Endothelial cell of umbilical vein (primary cell): ENCODE results near the gene ABLIM1. TPM values are rescaled to one million over a fixed set of nuclear protein-coding genes. Genes with fewer than 3 reads are reported as not detected.

Experiments used
- BruUV-seq: library from RNA; stranded (reverse); fragments of 400-500 nt; replicated peaks from 2 replicates; lab custom pipeline; 2021; lab: Mats Ljungman, UMichigan
- CTCF ChIA-PET: fragments of 300-600, 350-600 bp; sonication (Branson Sonifier 250); formaldehyde crosslinking; loops from one replicate; lab custom pipeline; 2021; ENCODE audit warnings: antibody characterized with exemption, inconsistent platforms; lab: Charles Lee
- POLR2A ChIA-PET: fragments of 300-600, 350-600 bp; sonication (Branson Sonifier 250); formaldehyde crosslinking; loops from one replicate; lab custom pipeline; 2021; ENCODE audit warnings: antibody characterized with exemption, inconsistent platforms; lab: Charles Lee
- DNase-seq: peaks from one replicate; pipeline ENCODE4 v3.0.0-alpha.2; 2011; ENCODE audit warnings: low read depth, low spot score
- FAIRE-seq: peaks from 2 replicates; lab custom pipeline; 2011; peaks lifted over from hg19 to GRCh38; lab: Jason Lieb, UNC
- H2AFZ ChIP-seq: 2 replicates; pipeline ENCODE4 v1.6.0; 2012; ENCODE audit warnings: low read depth, low read length, control low read depth, inconsistent platforms
- H3K27ac ChIP-seq: 2 replicates; pipeline ENCODE4 v1.5.1; 2011; ENCODE audit warnings: low read depth, mild to moderate bottlenecking, control low read depth, low read length, moderate library complexity; ENCODE audit not compliant: insufficient read depth
- H3K27me3 ChIP-seq, 2 experiments: 2 replicates each; pipeline versions ENCODE4 v1.6.0 to v1.6.1; 2011; ENCODE audit warnings: low read length in 2 of 2, mixed read lengths in 1 of 2; ENCODE audit not compliant: control insufficient read depth in 2 of 2, insufficient read depth in 2 of 2
- H3K36me3 ChIP-seq, 2 experiments: 2 replicates in 1 of 2; 3 replicates in 1 of 2; pipeline ENCODE4 v1.5.1; 2011; ENCODE audit warnings: low read length in 2 of 2, mild to moderate bottlenecking in 1 of 2, moderate library complexity in 1 of 2; ENCODE audit not compliant: control insufficient read depth in 2 of 2, insufficient read depth in 2 of 2; ENCODE audit errors: extremely low read depth in 1 of 2
- H3K4me1 ChIP-seq: 3 replicates; pipeline ENCODE4 v1.5.1; 2011; ENCODE audit warnings: mild to moderate bottlenecking, low read length; ENCODE audit not compliant: control insufficient read depth, insufficient read depth; ENCODE audit errors: extremely low read depth
- H3K4me2 ChIP-seq: 2 replicates; pipeline ENCODE4 v1.6.1; 2011; ENCODE audit warnings: low read length, control low read depth, mixed read lengths; ENCODE audit not compliant: insufficient read depth
- H3K4me3 ChIP-seq, 3 experiments: fragments of 200-600 bp in 1 of 3; sonication (generic), shearing (Covaris generic) in 1 of 3; replicated peaks in 1 of 3; 2 replicates each; pipeline ENCODE4 v1.5.1; 2011 to 2016; ENCODE audit warnings: control low read depth in 3 of 3, low read length in 3 of 3, mild to moderate bottlenecking in 2 of 3, inconsistent platforms in 1 of 3, low read depth in 1 of 3, moderate library complexity in 1 of 3; ENCODE audit not compliant: insufficient read depth in 1 of 3
- H3K79me2 ChIP-seq: 2 replicates; pipeline ENCODE4 v1.6.0; 2012; ENCODE audit warnings: low read length, inconsistent platforms; ENCODE audit not compliant: control insufficient read depth, insufficient read depth
- H3K9ac ChIP-seq: replicated peaks from 2 replicates; pipeline ENCODE3; 2011; ENCODE audit warnings: low read length, control low read depth; ENCODE audit not compliant: insufficient read depth; ENCODE audit errors: extremely low read depth
- H3K9me1 ChIP-seq: replicated peaks from 3 replicates; pipeline ENCODE4 v1.6.0; 2011; ENCODE audit warnings: mild to moderate bottlenecking, low read length; ENCODE audit not compliant: control insufficient read depth, insufficient read depth; ENCODE audit errors: extremely low read depth
- H3K9me3 ChIP-seq: replicated peaks from 2 replicates; pipeline ENCODE4 v1.5.1; 2012; ENCODE audit warnings: low read length, inconsistent platforms; ENCODE audit not compliant: control insufficient read depth, insufficient read depth
- H4K20me1 ChIP-seq: replicated peaks from 2 replicates; pipeline ENCODE3; 2011; ENCODE audit warnings: mild to moderate bottlenecking, low read length; ENCODE audit not compliant: control insufficient read depth, insufficient read depth; ENCODE audit errors: extremely low read depth
- CTCF ChIP-seq, 2 donors: IDR thresholded peaks; 1 replicate in 1 of 2; 2 replicates in 1 of 2; pipeline ENCODE4 v1.5.1; 2011; ENCODE audit warnings: low read length in 2 of 2, mild to moderate bottlenecking in 2 of 2, moderate library complexity in 2 of 2, control low read depth in 1 of 2, inconsistent platforms in 1 of 2, low read depth in 1 of 2; ENCODE audit not compliant: insufficient read depth in 1 of 2; ENCODE audit errors: extremely low read depth in 1 of 2
- EZH2 ChIP-seq: IDR thresholded peaks from 2 replicates; pipeline ENCODE4 v1.6.1; 2012; ENCODE audit warnings: borderline replicate concordance, low read depth, mild to moderate bottlenecking, moderate library complexity, low read length, inconsistent platforms; ENCODE audit not compliant: severe bottlenecking
- FOS ChIP-seq: IDR thresholded peaks from 2 replicates; pipeline ENCODE4 v1.6.1; 2011; ENCODE audit warnings: mild to moderate bottlenecking, low read length, moderate library complexity, borderline replicate concordance; ENCODE audit not compliant: insufficient read depth
- GATA2 ChIP-seq: IDR thresholded peaks from 2 replicates; pipeline ENCODE4 v1.7.0; 2011; ENCODE audit warnings: low read depth, mild to moderate bottlenecking, moderate library complexity, mixed read lengths, low read length; ENCODE audit not compliant: insufficient read length, insufficient read depth
- JUN ChIP-seq: IDR thresholded peaks from 2 replicates; pipeline ENCODE4 v1.6.1; 2011; ENCODE audit warnings: borderline replicate concordance, low read depth; ENCODE audit not compliant: insufficient read length, insufficient read depth
- MAX ChIP-seq: IDR thresholded peaks from 2 replicates; pipeline ENCODE4 v1.6.1; 2011; ENCODE audit not compliant: insufficient read depth, insufficient read length
- MYC ChIP-seq: IDR thresholded peaks from one replicate; pipeline ENCODE4 v1.6.1; 2011; ENCODE audit warnings: mild to moderate bottlenecking, low read depth, low read length
- POLR2A ChIP-seq: IDR thresholded peaks from 2 replicates; pipeline ENCODE4 v1.6.1; 2012; ENCODE audit warnings: low read depth, mild to moderate bottlenecking, control low read depth, low read length
- POLR2AphosphoS5 ChIP-seq: IDR thresholded peaks from 2 replicates; pipeline ENCODE4 v1.6.1; 2012; ENCODE audit warnings: low read depth, mild to moderate bottlenecking, control low read depth, low read length, moderate library complexity; ENCODE audit not compliant: insufficient read depth
- dilution Hi-C: fragments of 300-500 bp; cut with MboI; formaldehyde crosslinking; loops from one replicate; pipeline ENCODE4 v1.15.0; 2019; ENCODE audit warnings: low sequenced_read_pairs; ENCODE audit not compliant: extremely low pct_ligation_motif_present
- intact Hi-C: fragments of 100-400 bp; cut with micrococcal nuclease; formaldehyde crosslinking; loops from one replicate; pipeline ENCODE4 v1.10.0; 2022
- polyA plus RNA-seq, 4 experiments: library from polyadenylated mRNA; depleted of rRNA in 3 of 4; stranded (reverse) in 3 of 4; unstranded in 1 of 4; fragments of >200 nt; gene quantifications; 2 replicates each; pipeline versions ENCODE4 v1.2.1 to v1.2.3, GENCODE V29; 2011 to 2012; ENCODE audit warnings: missing spikeins in 1 of 4
- total RNA-seq: library from RNA; stranded (reverse); gene quantifications from 2 replicates; pipeline ENCODE4 v1.2.3, GENCODE V29; 2021

The ABLIM1 gene
- total and polyA plus RNA-seq, 2 donors (not counting 3 experiments of a cell fraction or from before 2014, with no cell fraction given), result 128 to 235 TPM

- FAIRE-seq (no peak), DNase-seq (peak; percentile 73)
- peak overlapping the region; percentile 14 for H2AFZ ChIP-seq
- peaks cover 45% of the 10 kb centered on the region for H3K4me1 ChIP-seq
- H3K9ac ChIP-seq, result no peak overlapping the region
- peak overlapping the region; percentile 92 for H3K27ac ChIP-seq
- no peaks in the 10 kb centered on the region for H4K20me1 ChIP-seq
- H3K79me2 ChIP-seq, result no peaks in the 10 kb centered on the region
- TF ChIP-seq MAX, result no peak
- TF ChIP-seq JUN, result no peak
- TF ChIP-seq POLR2A, result no peak
- no peak for TF ChIP-seq CTCF (IDR thresholded peaks at IDR 0.05; ENCODE audit: extremely low read depth in 1 of 2, insufficient read depth in 1 of 2, low read depth in 1 of 2, low read length in 2 of 2)
- TF ChIP-seq GATA2, result no peak
- no peak for TF ChIP-seq MYC
- TF ChIP-seq FOS, result no peak
- TF ChIP-seq EZH2, result no peak
- no peak for TF ChIP-seq POLR2AphosphoS5
- H3K27me3 ChIP-seq, result no peaks in the 10 kb centered on the region
- intact Hi-C loops (loop anchor here (1.0 kb wide), 1 partner anchor 9 kb away; no protein-coding TSS in a partner anchor), dilution Hi-C loops (loop anchor here (25.0 kb wide), 1 partner anchor 123 kb away; no protein-coding TSS in a partner anchor)
- POLR2A ChIA-PET, result interaction anchor here (1.3 kb wide), 1 partner anchor 52 kb away, joined by 3 read pairs; no protein-coding TSS in a partner anchor
- CTCF ChIA-PET, result interaction anchor here (0.6 to 6.8 kb wide), 8 partner anchors 8 to 381 kb away, joined by 3 to 54 read pairs (median 4); no protein-coding TSS in a partner anchor
- BruUV-seq, result no TSS peak
- no peak overlapping the region for H3K4me3 ChIP-seq
- no peaks in the 10 kb centered on the region for H3K36me3 ChIP-seq
- no peaks in the 10 kb centered on the region for H3K9me3 ChIP-seq
- H3K4me2 ChIP-seq, result peak overlapping the region; percentile 89
- no peaks in the 10 kb centered on the region for H3K9me1 ChIP-seq
These were observed 27.4 kb upstream of the ABLIM1 start for GRCh38 chr10:114685456-114685855.
